ENCODE results near the gene RNLS. TPM values are rescaled to one million over a fixed set of nuclear protein-coding genes. Genes with fewer than 3 reads are reported as not detected.

The RNLS gene
- total RNA-seq, 1 donor from 2014 or later = 7.0 TPM

- Mint-ChIP-seq H3K36me3 (no peaks in the 10 kb centered on the region), H3K27me3 (no peaks in the 10 kb centered on the region), H3K9me3 (no peaks in the 10 kb centered on the region), H3K4me1 (ENCODE audit: unreplicated experiment) (no peaks in the 10 kb centered on the region), H3K4me3 (no peak overlapping the region), H3K27ac (no peak overlapping the region)
- no peak for DNase-seq (ENCODE audit: extremely low spot score, unreplicated experiment)
- TF ChIP-seq CTCF (conservative IDR thresholded peaks at IDR 0.05) = no peak
Observed at GRCh38 chr10:88594482-88594881, 11.4 kb upstream of the RNLS start.

GRCh38 chr10:88592906-88593305, 9.8 kb upstream of the RNLS start:
- no peak for DNase-seq (ENCODE audit: extremely low spot score, unreplicated experiment)
- H3K27me3 Mint-ChIP-seq = no peaks in the 10 kb centered on the region
- H3K27ac Mint-ChIP-seq = no peak overlapping the region
- H3K36me3 Mint-ChIP-seq = no peaks in the 10 kb centered on the region
- no peak for TF ChIP-seq CTCF (conservative IDR thresholded peaks at IDR 0.05)
- H3K4me1 Mint-ChIP-seq (ENCODE audit: unreplicated experiment) = no peaks in the 10 kb centered on the region
- no peak overlapping the region for H3K4me3 Mint-ChIP-seq
- no peaks in the 10 kb centered on the region for H3K9me3 Mint-ChIP-seq

- Mint-ChIP-seq H3K36me3 (no peaks in the 10 kb centered on the region), H3K27ac (no peak overlapping the region), H3K27me3 (no peaks in the 10 kb centered on the region), H3K4me1 (ENCODE audit: unreplicated experiment) (no peaks in the 10 kb centered on the region), H3K4me3 (no peak overlapping the region), H3K9me3 (no peaks in the 10 kb centered on the region)
- TF ChIP-seq CTCF (conservative IDR thresholded peaks at IDR 0.05) = no peak
- no peak for DNase-seq (ENCODE audit: extremely low spot score, unreplicated experiment)
Observed at GRCh38 chr10:88592381-88592780, 9.3 kb upstream of the RNLS start.

- no peak within 1 kb of the TSS for H3K4me3 Mint-ChIP-seq
Observed at GRCh38 chr10:88586462-88586861, 3.3 kb upstream of the RNLS start, which contains the start of gene LIPJ. LIPJ (plus strand) TSS chr10:88586762; CDS start chr10:88590688, 3,926 bp downstream.

GRCh38 chr10:88583584-88583957, 453 bp upstream of the RNLS start:
- Mint-ChIP-seq H3K9me3 (no peaks in the 10 kb centered on the region), H3K4me1 (ENCODE audit: unreplicated experiment) (peaks cover 5% of the 10 kb centered on the region), H3K27ac (peak overlapping the region; percentile 85), H3K4me3 (peak overlapping the region; percentile 92), H3K27me3 (no peaks in the 10 kb centered on the region), H3K36me3 (peaks cover 4% of the 10 kb centered on the region)
- no peak for DNase-seq (ENCODE audit: extremely low spot score, unreplicated experiment)
- TF ChIP-seq CTCF (conservative IDR thresholded peaks at IDR 0.05) = no peak

More at GRCh38 chr10:88586462-88586861, 3.3 kb upstream of the RNLS start, which contains the start of gene LIPJ:
- peaks cover 4% of the 10 kb centered on the region for H3K36me3 Mint-ChIP-seq
- peaks cover 5% of the 10 kb centered on the region for H3K4me1 Mint-ChIP-seq (ENCODE audit: unreplicated experiment)
- DNase-seq (ENCODE audit: extremely low spot score, unreplicated experiment) = no peak
- no peak for TF ChIP-seq CTCF (conservative IDR thresholded peaks at IDR 0.05)
- no peaks in the 10 kb centered on the region for H3K27me3 Mint-ChIP-seq
- H3K27ac Mint-ChIP-seq = no peak within 1 kb of the TSS
- H3K9me3 Mint-ChIP-seq = no peaks in the 10 kb centered on the region

- Mint-ChIP-seq H3K27me3 (no peaks in the 10 kb centered on the region), H3K4me3 (peak overlapping the region; percentile 92), H3K9me3 (no peaks in the 10 kb centered on the region), H3K4me1 (ENCODE audit: unreplicated experiment) (peaks cover 5% of the 10 kb centered on the region), H3K36me3 (peaks cover 4% of the 10 kb centered on the region), H3K27ac (peak overlapping the region; percentile 44)
- TF ChIP-seq CTCF (conservative IDR thresholded peaks at IDR 0.05) = no peak
- no peak for DNase-seq (ENCODE audit: extremely low spot score, unreplicated experiment)
Observed at GRCh38 chr10:88582411-88582805, 710 bp downstream of the RNLS start.

All from type B pancreatic cell (in vitro differentiated cells).